NCI-H226 (cell line): ENCODE results near the gene FNDC10.
"Not testable (repeated sequence)": the region's sequence is repeated elsewhere in the genome, so short reads cannot be mapped to it uniquely, and the experiment has no call there.

Experiments used
- DNase-seq: peaks from one replicate; pipeline ENCODE4 v3.0.0-alpha.2; 2015

The FNDC10 gene

GRCh38 chr1:1599935-1600860, at the start of gene FNDC10:
Gene FNDC10 (minus strand): TSS chr1:1600135. CDS start chr1:1600015, 120 bp downstream.
- DNase-seq = no peak

- not testable (repeated sequence) for DNase-seq
Measured at GRCh38 chr1:1648265-1648664, 48.3 kb upstream of the FNDC10 start.

GRCh38 chr1:1647567-1648241, 47.8 kb upstream of the FNDC10 start:
- not testable (repeated sequence) for DNase-seq

- not testable (repeated sequence) for DNase-seq
Measured at GRCh38 chr1:1646326-1646725, 46.4 kb upstream of the FNDC10 start.

GRCh38 chr1:1640711-1641461, 41.0 kb upstream of the FNDC10 start:
- DNase-seq = not testable (repeated sequence)

- DNase-seq = not testable (repeated sequence)
Measured at GRCh38 chr1:1640081-1640480, 40.1 kb upstream of the FNDC10 start.

- not testable (repeated sequence) for DNase-seq
Measured at GRCh38 chr1:1639368-1639767, 39.4 kb upstream of the FNDC10 start.

GRCh38 chr1:1638528-1638927, 38.6 kb upstream of the FNDC10 start:
- DNase-seq = not testable (repeated sequence)

GRCh38 chr1:1637479-1637875, 37.5 kb upstream of the FNDC10 start:
- not testable (repeated sequence) for DNase-seq

GRCh38 chr1:1636621-1637478, 36.9 kb upstream of the FNDC10 start:
- DNase-seq = not testable (repeated sequence)

GRCh38 chr1:1634613-1635012, 34.7 kb upstream of the FNDC10 start:
- DNase-seq = not testable (repeated sequence)

- not testable (repeated sequence) for DNase-seq
Measured at GRCh38 chr1:1633409-1633808, 33.5 kb upstream of the FNDC10 start.

- no peak for DNase-seq
Measured at GRCh38 chr1:1631782-1632420, 32.0 kb upstream of the FNDC10 start, which contains the start of gene MMP23B. Gene MMP23B (plus strand): TSS chr1:1632173. CDS start chr1:1632219, 46 bp downstream.

GRCh38 chr1:1630965-1631781, 31.2 kb upstream of the FNDC10 start:
- no peak for DNase-seq

- DNase-seq = no peak
Measured at GRCh38 chr1:1630191-1630964, 30.4 kb upstream of the FNDC10 start.

GRCh38 chr1:1629430-1630190, 29.7 kb upstream of the FNDC10 start:
- no peak for DNase-seq

- no peak for DNase-seq
Measured at GRCh38 chr1:1628754-1629429, 29.0 kb upstream of the FNDC10 start.
